PFSK-1 (cell line): ENCODE data around the gene UBTF.

Experiments
- POLR2AphosphoS5 ChIP-seq: IDR thresholded peaks from 2 replicates; pipeline ENCODE4 v1.6.1; 2012; ENCODE audit warnings: low read depth, mild to moderate bottlenecking, control low read depth, low read length, moderate library complexity
- REST ChIP-seq, 2 experiments: IDR thresholded peaks; 2 replicates each; pipeline versions ENCODE4 v1.6.1 to v1.8.0; 2011 to 2012; ENCODE audit warnings: low read depth in 2 of 2, low read length in 2 of 2, control low read depth in 1 of 2, inconsistent platforms in 1 of 2, mild to moderate bottlenecking in 1 of 2, moderate library complexity in 1 of 2; ENCODE audit not compliant: insufficient read depth in 1 of 2

DNA sequence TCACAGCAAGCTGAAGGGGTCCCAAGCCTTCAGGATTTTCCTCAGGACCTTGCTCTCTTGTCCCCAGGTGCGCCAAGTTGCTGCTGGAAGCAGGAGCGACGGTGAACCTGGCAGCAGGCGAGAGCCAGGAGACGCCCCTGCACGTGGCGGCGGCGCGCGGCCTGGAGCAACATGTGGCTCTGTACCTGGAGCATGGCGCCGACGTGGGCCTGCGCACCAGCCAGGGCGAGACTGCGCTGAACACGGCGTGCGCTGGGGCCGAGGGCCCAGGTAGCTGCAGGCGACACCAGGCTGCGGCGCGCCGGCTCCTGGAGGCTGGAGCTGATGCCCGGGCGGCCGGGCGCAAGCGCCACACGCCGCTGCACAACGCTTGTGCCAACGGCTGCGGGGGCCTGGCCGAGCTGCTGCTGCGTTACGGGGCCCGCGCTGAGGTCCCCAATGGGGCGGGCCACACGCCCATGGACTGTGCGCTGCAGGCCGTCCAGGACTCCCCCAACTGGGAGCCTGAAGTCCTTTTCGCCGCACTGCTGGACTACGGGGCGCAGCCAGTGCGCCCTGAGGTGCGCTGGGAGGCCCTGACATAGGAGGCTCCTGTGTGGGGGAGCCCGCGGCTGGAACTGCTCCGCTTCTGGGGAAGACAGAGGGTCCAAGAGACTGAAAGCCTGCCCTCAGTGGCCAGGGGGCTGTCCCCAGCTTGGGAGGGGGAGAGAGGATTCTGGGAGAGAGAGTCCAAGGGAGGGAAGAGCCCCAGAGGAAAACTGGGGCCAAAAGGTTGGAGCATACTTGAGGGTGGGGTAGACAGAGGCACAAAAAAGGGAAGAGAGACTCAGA is 42.6 kb downstream of the UBTF start:
- no peak for TF ChIP-seq REST (IDR thresholded peaks at IDR 0.05; ENCODE audit: insufficient read depth in 1 of 2, low read depth in 2 of 2, low read length in 2 of 2)
- no peak for TF ChIP-seq POLR2AphosphoS5
